Stomach (tissue), 9 donors: ENCODE results near the gene PILRB. TPM values are rescaled to one million over a fixed set of nuclear protein-coding genes. Genes with fewer than 3 reads are reported as not detected.
A peak's percentile ranks its signal among the peaks of the same experiment; 100 is the strongest.

Experiments used
- DNase-seq, 2 donors: peaks; one replicate each; pipeline versions ENCODE4 v3.0.0 to v3.0.0-alpha.2; 2013 to 2019
- H3K27ac ChIP-seq, 5 donors: fragments of 200-600 bp in 4 of 5; sonication (generic) in 4 of 5; one replicate each; pipeline ENCODE4 v1.5.1; 2013 to 2019; ENCODE audit warnings: mild to moderate bottlenecking in 1 of 5, moderate library complexity in 1 of 5
- H3K27me3 ChIP-seq, 3 donors: fragments of 200-600 bp; sonication (generic); one replicate each; pipeline ENCODE4 v1.5.1; 2017 to 2019; ENCODE audit warnings: mixed run types in 1 of 3
- H3K36me3 ChIP-seq, 4 donors: fragments of 200-600 bp; sonication (generic); 1 replicate in 3 of 4; 2 replicates in 1 of 4; pipeline ENCODE4 v1.5.1; 2016 to 2019
- H3K4me1 ChIP-seq, 4 donors: fragments of 200-600 bp; sonication (generic); one replicate each; pipeline ENCODE4 v1.5.1; 2016 to 2019
- H3K4me3 ChIP-seq, 4 donors: fragments of 200-600 bp; sonication (generic) in 3 of 4; one replicate each; pipeline ENCODE4 v1.5.1; 2016 to 2019; ENCODE audit warnings: mild to moderate bottlenecking in 1 of 4
- H3K9me3 ChIP-seq, 4 donors: fragments of 200-600 bp; sonication (generic); one replicate each; pipeline ENCODE4 v1.5.1; 2016 to 2019
- EP300 ChIP-seq: sonication (generic); formaldehyde crosslinking; IDR thresholded peaks from one replicate; pipeline ENCODE4 v1.6.1; 2017; ENCODE audit warnings: antibody characterized with exemption
- POLR2A ChIP-seq, 4 donors: fragments of 450-650 bp; IDR thresholded peaks; one replicate each; pipeline ENCODE4 v1.6.1; 2016; ENCODE audit warnings: antibody characterized with exemption in 4 of 4, control low read depth in 2 of 4, mild to moderate bottlenecking in 1 of 4, moderate library complexity in 1 of 4
- POLR2AphosphoS5 ChIP-seq, 3 donors: sonication (generic); formaldehyde crosslinking; IDR thresholded peaks; one replicate each; pipeline ENCODE4 v1.6.1; 2016; ENCODE audit warnings: antibody characterized with exemption in 3 of 3
- WGBS, 5 donors: extraction: QIAGEN DNeasy Blood & Tissue Kit in 3 of 5; methylation state at CpG; one replicate each; pipeline versions ENCODE4 v1.1.5 to v1.1.7; 2013 to 2018; 5-methylcytosine and 5-hydroxymethylcytosine counted together
- intact Hi-C: fragments of 100-400 bp; cut with DNase I; formaldehyde crosslinking; loops from one replicate; pipeline ENCODE4 v1.15.1; 2023; ENCODE audit warnings: low total_unique reads
- polyA plus RNA-seq, 3 donors: library from polyadenylated mRNA; stranded (reverse); fragments of 200-250 nt; gene quantifications; one replicate each; pipeline ENCODE4 v1.2.3, GENCODE V29; 2013
- total RNA-seq, 5 donors: library from RNA; depleted of rRNA; stranded (reverse); fragments of >200 nt; gene quantifications; one replicate each; pipeline versions ENCODE4 v1.1.0 to v1.2.3, GENCODE V29; 2014 to 2016
- TF ChIP-seq, protein P1 (sequence below), 7 experiments: fragments of 450-650 bp in 4 of 7; fragments of 200-600 bp in 3 of 7; sonication (generic) in 3 of 7; IDR thresholded peaks; one replicate each; pipeline ENCODE4 v1.5.1; 2016 to 2019; ENCODE audit warnings: antibody characterized with exemption in 7 of 7, control low read depth in 2 of 7, mild to moderate bottlenecking in 1 of 7
- donor health status: healthy with polysubstance abuse.
- donor health status: Bipolar disorder and iron deficiency.
- donor health status: healthy.

The PILRB gene
- total and polyA plus RNA-seq, 8 donors, result 16.8 to 141 (median 60.3) TPM

DNA sequence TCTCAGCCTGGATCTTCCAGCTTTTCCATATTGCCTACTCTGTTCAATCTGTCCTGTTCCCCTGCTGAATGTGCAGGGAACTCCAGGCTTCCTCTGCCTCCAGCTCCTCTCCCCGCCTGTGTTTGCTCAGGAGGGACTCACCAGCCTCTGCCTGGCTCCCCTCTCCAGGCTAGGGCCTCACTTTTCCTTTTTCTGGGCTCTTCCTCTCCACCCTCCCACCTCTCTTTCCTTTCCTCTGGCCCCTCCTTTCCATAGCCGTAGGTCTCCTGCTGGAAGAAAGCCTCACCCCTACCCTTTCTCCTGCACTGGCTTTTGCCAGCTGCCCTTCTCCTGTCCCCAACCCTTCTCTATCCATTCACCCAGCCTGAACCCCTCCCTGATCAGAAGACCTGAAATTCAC, 40.3 kb downstream of the PILRB start:
- intact Hi-C loops, result no loop called here
- H3K27ac ChIP-seq, result no peak overlapping the region
- 24 to 46% (median 32%) methylated on average over 2 of the region's 2 CpGs for WGBS, 5 donors

DNA sequence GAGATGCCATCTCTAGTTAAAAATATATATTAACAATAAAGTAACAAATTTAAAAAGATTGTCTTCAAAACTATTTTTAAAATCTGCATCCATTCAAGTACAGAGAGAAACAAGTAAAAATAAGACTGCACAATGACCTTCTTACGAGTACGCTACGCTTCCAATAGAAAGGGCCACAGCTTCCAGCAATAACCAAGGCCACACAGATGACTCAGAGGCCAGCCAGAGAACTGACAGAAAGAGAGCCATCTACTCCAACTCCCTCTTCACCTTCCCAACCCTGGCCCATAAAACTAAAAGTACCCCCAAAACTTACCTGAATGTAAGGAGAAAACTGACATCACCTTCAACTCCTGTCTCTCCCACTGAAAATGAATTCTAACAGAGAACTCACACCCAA, 42.1 kb downstream of the PILRB start:
- no peak for DNase-seq
- H3K9me3 ChIP-seq, result no peaks in the 10 kb centered on the region
- intact Hi-C loops, result no loop called here
- TF ChIP-seq, protein P1, sequence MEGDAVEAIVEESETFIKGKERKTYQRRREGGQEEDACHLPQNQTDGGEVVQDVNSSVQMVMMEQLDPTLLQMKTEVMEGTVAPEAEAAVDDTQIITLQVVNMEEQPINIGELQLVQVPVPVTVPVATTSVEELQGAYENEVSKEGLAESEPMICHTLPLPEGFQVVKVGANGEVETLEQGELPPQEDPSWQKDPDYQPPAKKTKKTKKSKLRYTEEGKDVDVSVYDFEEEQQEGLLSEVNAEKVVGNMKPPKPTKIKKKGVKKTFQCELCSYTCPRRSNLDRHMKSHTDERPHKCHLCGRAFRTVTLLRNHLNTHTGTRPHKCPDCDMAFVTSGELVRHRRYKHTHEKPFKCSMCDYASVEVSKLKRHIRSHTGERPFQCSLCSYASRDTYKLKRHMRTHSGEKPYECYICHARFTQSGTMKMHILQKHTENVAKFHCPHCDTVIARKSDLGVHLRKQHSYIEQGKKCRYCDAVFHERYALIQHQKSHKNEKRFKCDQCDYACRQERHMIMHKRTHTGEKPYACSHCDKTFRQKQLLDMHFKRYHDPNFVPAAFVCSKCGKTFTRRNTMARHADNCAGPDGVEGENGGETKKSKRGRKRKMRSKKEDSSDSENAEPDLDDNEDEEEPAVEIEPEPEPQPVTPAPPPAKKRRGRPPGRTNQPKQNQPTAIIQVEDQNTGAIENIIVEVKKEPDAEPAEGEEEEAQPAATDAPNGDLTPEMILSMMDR (IDR thresholded peaks at IDR 0.05), result no peak
- TF ChIP-seq POLR2AphosphoS5 (IDR thresholded peaks at IDR 0.05) (no peak), EP300 (no peak), POLR2A (IDR thresholded peaks at IDR 0.05) (no peak)
- H3K36me3 ChIP-seq, result peaks cover 0 to 13% (median 0%) of the 10 kb centered on the region in 4 donors
- H3K4me3 ChIP-seq, result no peak overlapping the region
- no peak overlapping the region for H3K27ac ChIP-seq
- H3K27me3 ChIP-seq, result no peaks in the 10 kb centered on the region
- 96 to 100% (median 98%) methylated on average over 3 of the region's 3 CpGs for WGBS, 5 donors
- peaks cover 0 to 6% (median 0%) of the 10 kb centered on the region in 4 donors for H3K4me1 ChIP-seq

More for the DNA sequence above, 40.3 kb downstream of the PILRB start:
- Histone ChIP-seq H3K4me1 (peaks cover 0 to 6% (median 0%) of the 10 kb centered on the region in 4 donors), H3K9me3 (no peaks in the 10 kb centered on the region), H3K4me3 (no peak overlapping the region), H3K36me3 (peaks cover 0 to 9% (median 0%) of the 10 kb centered on the region in 4 donors), H3K27me3 (no peaks in the 10 kb centered on the region)
- TF ChIP-seq POLR2A (IDR thresholded peaks at IDR 0.05) (no peak), EP300 (no peak), POLR2AphosphoS5 (IDR thresholded peaks at IDR 0.05) (no peak)
- TF ChIP-seq, protein P1 (IDR thresholded peaks at IDR 0.05), result no peak
- DNase-seq, result no peak

DNA sequence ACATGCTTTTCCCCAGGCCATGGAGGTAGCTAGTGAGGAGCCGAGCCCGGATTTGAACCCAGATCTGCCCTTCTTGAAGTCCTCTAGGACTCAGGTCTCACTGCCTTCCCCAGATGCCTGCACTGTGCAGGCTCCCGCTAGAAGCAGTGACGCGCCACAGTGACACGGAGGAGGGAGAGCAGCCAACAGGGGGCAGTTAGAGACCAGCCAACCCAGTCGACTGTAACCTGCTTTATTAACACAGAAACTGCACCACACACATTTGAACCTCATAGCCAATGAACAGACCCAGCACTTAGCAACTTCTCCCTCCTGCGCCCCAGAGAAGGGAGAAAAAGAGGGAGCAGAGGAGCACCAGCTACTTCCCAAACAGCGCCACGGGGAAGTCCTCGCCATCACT, 42.7 kb downstream of the PILRB start:
- Histone ChIP-seq H3K27me3 (no peaks in the 10 kb centered on the region), H3K4me1 (peaks cover 0 to 6% (median 0%) of the 10 kb centered on the region in 4 donors), H3K4me3 (no peak overlapping the region), H3K27ac (no peak overlapping the region), H3K36me3 (peaks cover 0 to 13% (median 0%) of the 10 kb centered on the region in 4 donors), H3K9me3 (no peaks in the 10 kb centered on the region)
- 77 to 88% (median 82%) methylated on average over 10 to 11 of the region's 11 CpGs for WGBS, 5 donors
- intact Hi-C loops, result no loop called here
- TF ChIP-seq POLR2A (IDR thresholded peaks at IDR 0.05) (no peak), POLR2AphosphoS5 (IDR thresholded peaks at IDR 0.05) (no peak), EP300 (no peak)
- TF ChIP-seq, protein P1 (IDR thresholded peaks at IDR 0.05), result no peak
- DNase-seq, result peak in 1 of 2 donors; percentile 51

DNA sequence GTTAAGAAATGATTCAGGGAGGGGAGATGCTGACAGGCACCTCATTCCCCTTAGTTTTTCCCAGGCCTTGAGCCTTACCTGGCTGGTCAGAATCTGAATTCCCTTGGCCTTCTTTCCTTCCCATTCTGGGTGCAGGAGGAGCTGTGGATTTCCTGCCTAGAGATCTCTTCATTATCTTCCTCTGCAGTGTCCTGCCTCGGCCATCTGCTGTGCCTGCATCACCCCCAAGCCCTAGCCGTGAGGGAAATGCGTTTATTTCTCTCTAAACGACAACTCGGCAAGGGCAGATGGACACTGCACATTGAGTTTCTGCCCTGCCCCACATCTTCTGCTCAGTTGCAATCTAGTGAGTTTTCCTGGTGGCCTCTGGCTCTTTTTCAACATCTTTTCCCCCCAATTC, 43.9 kb downstream of the PILRB start:
- Histone ChIP-seq H3K4me1 (peaks cover 0 to 6% (median 0%) of the 10 kb centered on the region in 4 donors), H3K9me3 (no peaks in the 10 kb centered on the region), H3K27me3 (no peaks in the 10 kb centered on the region), H3K27ac (no peak overlapping the region), H3K36me3 (peaks cover 0 to 13% (median 0%) of the 10 kb centered on the region in 4 donors), H3K4me3 (no peak overlapping the region)
- DNase-seq, result no peak
- 66 to 85% (median 78%) methylated on average over 5 of the region's 5 CpGs for WGBS, 5 donors
- TF ChIP-seq POLR2AphosphoS5 (IDR thresholded peaks at IDR 0.05), result no peak
- intact Hi-C loops, result no loop called here

DNA sequence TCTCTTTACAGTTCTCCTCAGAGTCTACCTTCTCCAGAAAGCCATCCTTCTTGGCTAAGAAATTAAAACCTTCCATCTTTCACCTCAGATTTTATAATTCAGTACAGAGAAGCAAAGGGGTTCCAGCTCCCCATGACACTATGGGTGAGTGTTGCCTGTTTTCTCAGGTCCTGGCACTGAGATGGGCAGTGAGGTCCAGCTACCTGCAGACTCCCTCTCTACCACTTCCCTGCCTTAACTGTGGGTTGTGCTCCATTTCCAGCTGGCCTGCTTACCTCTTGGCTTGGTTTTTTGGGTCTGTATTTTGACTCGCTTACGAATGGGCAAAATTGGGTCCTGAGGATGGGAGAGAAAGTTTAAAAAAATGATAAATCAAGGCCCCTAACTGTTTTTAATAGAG, 44.3 kb downstream of the PILRB start:
- H3K27me3 ChIP-seq, result no peaks in the 10 kb centered on the region
- H3K27ac ChIP-seq, result no peak overlapping the region
- intact Hi-C loops, result no loop called here
- H3K9me3 ChIP-seq, result no peaks in the 10 kb centered on the region
- peaks cover 0 to 13% (median 0%) of the 10 kb centered on the region in 4 donors for H3K36me3 ChIP-seq
- WGBS, 5 donors, result 94 to 100% (median 96%) methylated on average over 2 of the region's 2 CpGs
- TF ChIP-seq POLR2A (IDR thresholded peaks at IDR 0.05), result no peak
- TF ChIP-seq, protein P1 (IDR thresholded peaks at IDR 0.05), result no peak
- TF ChIP-seq POLR2AphosphoS5 (IDR thresholded peaks at IDR 0.05), result no peak
- no peak for TF ChIP-seq EP300
- no peak for DNase-seq
- peaks cover 0 to 8% (median 0%) of the 10 kb centered on the region in 4 donors for H3K4me1 ChIP-seq
- H3K4me3 ChIP-seq, result no peak overlapping the region
